GM19035 (cell line): ENCODE measurements around the gene MIPOL1.
"Not testable (repeated sequence)": the region's sequence is repeated elsewhere in the genome, so short reads cannot be mapped to it uniquely, and the experiment has no call there.

ENCODE experiments used
- ATAC-seq: cut with Tn5 transposase; IDR thresholded peaks from one replicate; pipeline ENCODE4 v1.9.1; 2021; ENCODE audit not compliant: unreplicated experiment

Gene MIPOL1

GRCh38 chr14:37512173-37512572 lies 314.4 kb downstream of the MIPOL1 start:
- ATAC-seq: no peak

GRCh38 chr14:37515771-37516170 lies 318.0 kb downstream of the MIPOL1 start:
- ATAC-seq: no peak

- no peak for ATAC-seq
Observed at GRCh38 chr14:37526994-37527393, 329.3 kb downstream of the MIPOL1 start.

GRCh38 chr14:37539992-37540391 lies 342.3 kb downstream of the MIPOL1 start:
- ATAC-seq: no peak

- no peak for ATAC-seq
Observed at GRCh38 chr14:37544407-37544806, 346.7 kb downstream of the MIPOL1 start.

- ATAC-seq: no peak
Observed at GRCh38 chr14:37545174-37545573, 347.4 kb downstream of the MIPOL1 start.

GRCh38 chr14:37546621-37547447 lies 349.1 kb downstream of the MIPOL1 start:
- no peak for ATAC-seq

GRCh38 chr14:37550511-37550910 lies 352.8 kb downstream of the MIPOL1 start:
- ATAC-seq: no peak

GRCh38 chr14:37551119-37551518 lies 353.4 kb downstream of the MIPOL1 start:
- no peak for ATAC-seq

GRCh38 chr14:37553935-37554550 lies 356.3 kb downstream of the MIPOL1 start:
- ATAC-seq: no peak

- ATAC-seq: not testable (repeated sequence)
Observed at GRCh38 chr14:37555596-37555995, 357.9 kb downstream of the MIPOL1 start.

- no peak for ATAC-seq
Observed at GRCh38 chr14:37558740-37559139, 361.0 kb downstream of the MIPOL1 start.

GRCh38 chr14:37559386-37559785 lies 361.6 kb downstream of the MIPOL1 start:
- ATAC-seq: no peak

GRCh38 chr14:37563189-37563588 lies 365.5 kb downstream of the MIPOL1 start:
- ATAC-seq: no peak

GRCh38 chr14:37565550-37565949 lies 367.8 kb downstream of the MIPOL1 start:
- ATAC-seq: no peak

- ATAC-seq: no peak
Observed at GRCh38 chr14:37566811-37567371, 369.2 kb downstream of the MIPOL1 start.

- ATAC-seq: no peak
Observed at GRCh38 chr14:37569729-37570128, 372.0 kb downstream of the MIPOL1 start.

- no peak for ATAC-seq
Observed at GRCh38 chr14:37571391-37571790, 373.7 kb downstream of the MIPOL1 start.

- ATAC-seq: no peak
Observed at GRCh38 chr14:37573356-37573755, 375.6 kb downstream of the MIPOL1 start.

GRCh38 chr14:37579274-37579673 lies 381.5 kb downstream of the MIPOL1 start:
- no peak for ATAC-seq

- no peak for ATAC-seq
Observed at GRCh38 chr14:37580146-37580545, 382.4 kb downstream of the MIPOL1 start.
